GM18498 (cell line): ENCODE measurements around the gene LMNTD1.
A peak's percentile ranks its signal among the peaks of the same experiment; 100 is the strongest.
"Not testable (repeated sequence)": the region's sequence is repeated elsewhere in the genome, so short reads cannot be mapped to it uniquely, and the experiment has no call there.

Source experiments
- ATAC-seq: cut with Tn5 transposase; IDR thresholded peaks from one replicate; pipeline ENCODE4 v1.9.1; 2021; ENCODE audit warnings: mild to moderate bottlenecking, moderate library complexity; ENCODE audit not compliant: unreplicated experiment

The LMNTD1 gene

GRCh38 chr12:25493682-25494081, 59.4 kb downstream of the LMNTD1 start:
- no peak for ATAC-seq

GRCh38 chr12:25491396-25492325, 61.4 kb downstream of the LMNTD1 start:
- ATAC-seq, result no peak

GRCh38 chr12:25488956-25489870, 63.9 kb downstream of the LMNTD1 start:
- not testable (repeated sequence) for ATAC-seq

DNA sequence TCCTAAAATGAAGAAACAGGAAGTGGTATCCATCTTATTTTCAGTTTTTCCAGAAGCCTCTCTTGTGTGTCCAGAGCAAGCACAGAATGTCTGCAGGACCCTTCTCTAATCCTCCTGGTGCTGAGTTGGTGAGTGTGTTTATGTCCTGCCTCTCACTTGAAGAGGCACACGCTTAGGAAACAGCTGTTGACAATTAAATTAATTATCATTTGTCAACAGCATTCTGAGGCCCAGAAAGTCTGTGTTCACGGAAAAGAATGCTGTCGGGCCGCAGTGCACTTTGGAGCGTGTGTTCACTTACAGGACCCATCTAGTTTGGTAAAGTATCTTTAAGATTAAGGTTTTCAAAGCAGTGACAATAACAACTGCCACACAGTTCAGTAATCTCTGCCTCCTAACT, 70.5 kb downstream of the LMNTD1 start:
- no peak for ATAC-seq

GRCh38 chr12:25480145-25480544, 72.9 kb downstream of the LMNTD1 start:
- ATAC-seq, result no peak

- no peak for ATAC-seq
These were observed 75.9 kb downstream of the LMNTD1 start for GRCh38 chr12:25477217-25477616.

DNA sequence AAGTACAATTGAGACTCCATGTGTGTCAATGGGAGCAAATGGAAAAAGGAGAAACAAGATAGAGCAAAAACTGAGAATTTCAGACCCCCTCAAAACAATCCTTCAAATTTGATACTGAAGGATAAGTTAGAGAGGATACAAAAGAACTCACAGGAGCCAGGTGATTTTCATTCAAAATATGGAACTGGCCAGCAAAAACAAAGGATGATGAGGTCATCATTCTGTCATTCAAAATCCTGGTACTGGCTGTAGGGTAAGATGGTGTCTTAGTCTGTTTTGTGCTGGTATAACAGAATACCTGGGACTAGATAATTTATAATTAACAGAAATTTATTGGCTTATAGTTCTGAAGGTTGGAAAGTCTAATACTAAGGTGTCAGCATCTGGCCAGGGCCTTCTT, 80.6 kb downstream of the LMNTD1 start:
- ATAC-seq, result no peak

- no peak for ATAC-seq
These were observed 83.2 kb downstream of the LMNTD1 start for GRCh38 chr12:25469861-25470260.

GRCh38 chr12:25469368-25469767, 83.7 kb downstream of the LMNTD1 start:
- no peak for ATAC-seq

- ATAC-seq, result no peak
These were observed 89.6 kb downstream of the LMNTD1 start for GRCh38 chr12:25463521-25463920.

GRCh38 chr12:25463005-25463404, 90.1 kb downstream of the LMNTD1 start:
- ATAC-seq, result no peak

DNA sequence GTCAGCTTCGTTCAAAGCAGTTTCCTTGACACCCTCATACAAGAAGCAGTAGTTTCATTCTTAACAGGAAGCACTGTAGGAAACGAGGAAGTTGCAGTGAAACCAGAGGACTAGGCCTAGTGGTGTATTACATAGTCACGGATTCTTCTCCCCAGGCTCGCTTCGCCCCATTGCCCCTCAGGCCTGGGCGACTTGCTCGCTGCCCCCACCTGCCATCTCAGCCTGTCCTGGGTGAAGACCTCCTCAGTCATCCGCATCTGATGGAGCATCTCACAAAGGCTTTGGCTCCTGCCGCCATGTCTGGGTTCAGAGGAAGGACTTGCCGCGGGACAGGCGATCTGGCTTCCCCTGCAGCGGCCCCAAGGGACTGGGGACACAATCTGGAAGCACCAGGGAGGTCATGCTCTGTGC, 93.5 kb downstream of the LMNTD1 start:
- ATAC-seq, result peak; percentile 86

DNA sequence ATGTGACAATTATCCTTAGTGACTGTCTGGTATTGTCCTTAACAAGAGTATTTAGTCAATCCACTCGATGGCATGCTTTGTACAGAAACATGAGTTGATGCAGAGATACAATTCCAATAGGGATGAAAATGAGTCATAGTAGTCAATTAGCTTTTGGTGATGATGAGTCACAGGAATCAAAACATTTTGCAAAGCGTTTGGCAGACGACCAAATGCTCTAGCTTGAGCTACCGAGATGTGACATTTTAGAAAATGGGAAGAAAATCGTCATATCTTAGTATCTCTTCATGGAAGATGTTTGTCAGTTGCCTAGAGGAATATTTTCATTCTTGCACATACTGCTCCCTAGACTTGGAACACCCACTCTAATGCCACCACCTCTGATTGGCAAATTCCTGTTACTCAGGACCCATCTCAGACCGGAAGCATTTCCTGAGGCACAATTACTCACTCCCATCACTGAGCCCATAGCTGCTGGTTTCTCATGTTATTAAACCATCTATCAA, 95.0 kb downstream of the LMNTD1 start:
- no peak for ATAC-seq

- ATAC-seq, result no peak
These were observed 96.6 kb downstream of the LMNTD1 start for GRCh38 chr12:25456474-25456873.

DNA sequence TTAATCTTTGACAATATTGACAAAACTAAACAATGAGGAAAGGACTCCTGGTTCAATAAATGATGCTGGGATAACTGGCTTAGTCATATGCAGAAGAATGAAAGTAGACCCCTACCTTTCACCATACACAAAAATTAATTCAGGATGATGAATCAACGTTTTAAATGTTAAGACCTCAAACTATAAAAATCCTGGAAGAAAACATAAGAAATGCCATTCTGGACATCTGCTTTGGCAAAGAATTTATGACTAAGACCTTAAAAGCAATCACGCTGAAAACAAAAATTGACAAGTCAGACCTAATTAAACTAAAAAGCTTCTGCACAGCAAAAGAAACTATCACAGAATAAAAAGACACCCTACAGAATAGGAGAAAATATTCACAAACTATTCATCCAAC, 97.4 kb downstream of the LMNTD1 start:
- ATAC-seq, result no peak

DNA sequence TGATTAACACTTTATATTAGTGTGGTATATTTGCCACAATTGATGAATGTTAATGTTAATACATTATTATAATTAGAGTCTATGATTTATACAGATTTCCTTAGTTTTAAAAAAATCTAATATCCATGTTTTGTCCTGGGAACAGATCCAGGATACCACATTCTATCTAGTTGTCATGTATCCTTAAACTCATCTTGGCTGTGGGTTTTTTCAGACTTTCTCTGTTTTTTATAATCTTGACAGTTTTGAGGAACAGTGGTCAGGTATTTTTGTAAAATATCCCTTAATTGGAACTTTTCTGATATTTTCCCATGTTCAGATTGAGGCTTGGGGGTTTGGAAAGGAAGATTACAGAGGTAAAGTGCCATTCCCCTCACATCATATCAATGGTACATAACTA, 104.1 kb downstream of the LMNTD1 start:
- ATAC-seq, result no peak

- no peak for ATAC-seq
These were observed 106.0 kb downstream of the LMNTD1 start for GRCh38 chr12:25447046-25447445.

DNA sequence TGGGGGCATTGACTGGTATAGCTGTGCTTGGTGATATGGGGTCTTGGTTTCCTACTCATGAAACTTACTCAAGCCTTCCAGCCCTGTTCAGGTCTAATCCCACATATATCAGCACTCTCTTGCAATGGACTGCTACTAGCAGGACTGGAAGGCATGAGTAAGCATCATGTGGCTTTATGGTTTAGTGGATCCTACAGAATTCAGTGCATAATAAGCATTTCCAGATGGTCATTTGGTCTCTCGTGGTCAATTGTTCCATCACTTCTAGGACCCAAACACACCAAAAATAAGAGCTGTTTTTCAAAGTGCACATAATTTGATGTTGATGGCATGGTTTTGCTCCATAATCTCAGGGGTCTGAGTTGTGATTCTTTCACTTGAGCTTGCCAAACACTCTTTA, 114.4 kb downstream of the LMNTD1 start:
- ATAC-seq, result no peak

GRCh38 chr12:25436206-25437030, 116.7 kb downstream of the LMNTD1 start:
- ATAC-seq, result peak; percentile 84

DNA sequence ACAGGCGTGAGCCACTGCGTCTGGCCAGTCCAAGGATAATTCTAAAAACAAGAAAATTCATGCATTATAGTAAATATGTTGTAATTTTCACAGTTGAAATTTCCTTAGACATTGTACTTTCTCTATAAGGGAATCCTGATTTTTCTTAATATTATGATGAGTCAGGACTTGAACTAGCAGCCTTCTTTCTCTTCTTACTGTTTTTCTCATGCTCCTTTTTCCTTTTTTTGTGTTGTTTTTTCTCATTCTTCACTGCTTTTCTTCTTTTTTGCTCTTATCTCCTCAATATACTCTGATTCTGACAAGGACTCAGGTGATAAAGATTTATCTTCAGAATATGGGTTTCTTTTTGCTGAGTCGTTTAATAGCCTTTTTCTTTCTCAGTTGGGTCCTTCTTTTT, 117.7 kb downstream of the LMNTD1 start:
- ATAC-seq, result no peak

- no peak for ATAC-seq
These were observed 118.6 kb downstream of the LMNTD1 start for GRCh38 chr12:25434515-25434914.
